ENCODE results near the gene GRB10.

GRCh38 chr7:50625360-50625759 is 157.3 kb downstream of the GRB10 start:
- TF ChIP-seq POLR2AphosphoS5 (IDR thresholded peaks at IDR 0.05; ENCODE audit: low read depth, low read length), result no peak
- TF ChIP-seq POLR2A (IDR thresholded peaks at IDR 0.05; ENCODE audit: low read depth, low read length), result no peak

Measured in GM12891 (cell line).